Mammary epithelial cell (primary cell): Measurements from ENCODE around the gene SYTL3.

Source experiments
- EZH2 ChIP-seq: IDR thresholded peaks from 2 replicates; pipeline ENCODE4 v1.6.1; 2012; ENCODE audit warnings: low read length, inconsistent platforms, borderline replicate concordance
- TF ChIP-seq, protein P1 (sequence below), 2 donors: IDR thresholded peaks in 1 of 2; conservative IDR thresholded peaks in 1 of 2; 2 replicates each; pipeline ENCODE4 v1.5.1; 2011 to 2012; ENCODE audit warnings: inconsistent platforms in 2 of 2, low read length in 2 of 2, mild to moderate bottlenecking in 2 of 2, control low read depth in 1 of 2, low read depth in 1 of 2; ENCODE audit not compliant: insufficient read depth in 1 of 2; ENCODE audit errors: extremely low read depth in 1 of 2

DNA sequence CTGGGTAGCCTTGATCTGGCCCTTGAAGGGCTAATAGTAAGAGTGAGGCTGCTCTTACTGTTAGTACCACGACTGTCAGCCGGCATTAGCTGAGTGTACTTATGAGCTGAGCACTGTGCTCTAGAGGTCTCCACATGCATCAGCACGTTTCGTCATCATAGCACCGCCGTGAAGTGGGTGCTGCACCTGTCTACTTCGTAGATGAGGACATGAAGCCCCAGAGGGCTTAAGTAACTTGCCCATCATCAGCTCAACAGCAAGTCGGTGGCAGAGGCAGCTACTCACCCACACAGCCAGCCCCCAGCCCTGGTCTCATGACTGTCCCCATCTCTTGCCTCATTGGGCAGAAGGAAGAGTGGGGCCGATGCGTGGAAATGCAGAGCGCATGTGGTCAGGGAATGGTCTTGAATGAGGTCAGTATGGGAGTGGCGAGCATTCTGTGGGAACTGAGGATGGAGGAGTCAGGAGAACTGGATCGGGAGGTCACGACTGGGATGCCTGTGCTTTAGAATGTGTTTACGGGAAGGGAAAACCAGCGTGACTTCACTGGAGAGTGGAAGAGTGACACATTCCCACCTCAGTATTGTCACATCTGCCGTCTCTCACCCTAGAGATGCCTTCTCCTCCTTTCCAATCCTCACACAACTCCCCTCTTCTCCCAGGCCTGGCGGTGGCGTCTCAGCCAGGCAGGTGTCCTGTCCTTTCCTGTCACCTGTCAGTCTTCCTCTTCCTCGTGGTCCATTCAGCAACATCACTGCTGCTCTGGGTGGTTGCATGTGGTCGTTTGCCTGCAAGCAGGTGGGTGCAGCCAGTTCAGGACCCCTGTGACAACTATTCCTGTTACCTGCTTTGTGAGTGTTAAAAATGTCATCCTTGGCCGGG lies 6.0 kb downstream of the SYTL3 start:
- TF ChIP-seq, protein P1, sequence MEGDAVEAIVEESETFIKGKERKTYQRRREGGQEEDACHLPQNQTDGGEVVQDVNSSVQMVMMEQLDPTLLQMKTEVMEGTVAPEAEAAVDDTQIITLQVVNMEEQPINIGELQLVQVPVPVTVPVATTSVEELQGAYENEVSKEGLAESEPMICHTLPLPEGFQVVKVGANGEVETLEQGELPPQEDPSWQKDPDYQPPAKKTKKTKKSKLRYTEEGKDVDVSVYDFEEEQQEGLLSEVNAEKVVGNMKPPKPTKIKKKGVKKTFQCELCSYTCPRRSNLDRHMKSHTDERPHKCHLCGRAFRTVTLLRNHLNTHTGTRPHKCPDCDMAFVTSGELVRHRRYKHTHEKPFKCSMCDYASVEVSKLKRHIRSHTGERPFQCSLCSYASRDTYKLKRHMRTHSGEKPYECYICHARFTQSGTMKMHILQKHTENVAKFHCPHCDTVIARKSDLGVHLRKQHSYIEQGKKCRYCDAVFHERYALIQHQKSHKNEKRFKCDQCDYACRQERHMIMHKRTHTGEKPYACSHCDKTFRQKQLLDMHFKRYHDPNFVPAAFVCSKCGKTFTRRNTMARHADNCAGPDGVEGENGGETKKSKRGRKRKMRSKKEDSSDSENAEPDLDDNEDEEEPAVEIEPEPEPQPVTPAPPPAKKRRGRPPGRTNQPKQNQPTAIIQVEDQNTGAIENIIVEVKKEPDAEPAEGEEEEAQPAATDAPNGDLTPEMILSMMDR (conservative IDR thresholded peaks at IDR 0.05 in 1 of 2, IDR thresholded peaks at IDR 0.05 in 1 of 2; ENCODE audit: extremely low read depth in 1 of 2, insufficient read depth in 1 of 2, low read depth in 1 of 2, low read length in 2 of 2) = no peak
- TF ChIP-seq EZH2 = no peak
